ENCODE results near the gene CFAP46. TPM values are rescaled to one million over a fixed set of nuclear protein-coding genes. Genes with fewer than 3 reads are reported as not detected.
A peak's percentile ranks its signal among the peaks of the same experiment; 100 is the strongest.

Gene CFAP46
- total and polyA plus RNA-seq, 2 donors (not counting 1 experiment from before 2014, with no cell fraction given), result 0.07 TPM; not detected in 1

DNA sequence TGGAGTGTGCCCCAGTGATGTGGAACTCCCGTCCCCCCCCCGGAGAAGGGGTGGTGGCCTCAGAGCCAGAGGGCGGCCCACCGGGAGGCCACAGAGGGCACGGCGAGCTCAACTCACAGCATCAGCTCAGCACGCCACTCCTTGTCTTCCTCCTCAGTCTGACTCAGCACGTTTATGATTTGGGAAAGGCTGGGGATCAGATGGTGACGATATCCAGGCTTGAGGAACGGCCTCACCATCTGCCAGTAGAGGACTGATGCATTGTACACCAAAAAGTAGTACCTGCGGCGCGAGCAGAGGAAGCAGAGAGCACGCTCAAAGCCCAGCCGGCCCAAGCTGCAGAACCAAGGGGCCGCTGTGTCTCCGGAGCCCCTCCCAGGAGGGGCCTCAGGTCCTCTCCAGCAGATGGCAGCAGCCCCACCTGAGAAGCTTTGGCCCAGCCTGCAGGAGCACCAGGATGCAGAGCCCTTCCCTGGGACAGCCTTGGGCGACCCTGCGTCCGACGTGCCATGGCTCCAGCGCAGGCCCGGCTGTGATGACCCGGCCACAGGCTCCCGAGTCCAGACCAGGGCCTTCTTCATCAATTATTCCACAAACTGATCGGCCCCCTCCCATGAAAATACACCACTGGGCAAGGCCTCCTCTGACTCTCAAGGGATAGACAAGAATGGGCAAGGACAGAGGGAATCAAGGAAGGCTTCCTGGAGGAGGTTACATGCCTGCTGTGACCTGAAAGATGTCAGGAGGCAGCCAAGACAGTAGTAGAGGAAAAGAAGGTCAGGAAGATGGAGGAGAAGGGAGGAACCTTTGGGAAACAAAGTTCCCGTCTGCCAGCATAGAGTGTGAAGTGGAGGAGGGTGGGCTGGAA is 3.7 kb downstream of the CFAP46 start:
- Histone ChIP-seq H3K27me3 (replicated peaks in 1 of 4; ENCODE audit: control extremely low read depth in 1 of 4, control insufficient read depth in 3 of 4, insufficient read depth in 4 of 4, low read length in 3 of 4) (peaks cover 0 to 50% (median 16%) of the 10 kb centered on the region in 4 experiments), H3K9ac (ENCODE audit: low read length) (no peak overlapping the region), H3K9me3 (ENCODE audit: control extremely low read depth in 1 of 3, control insufficient read depth in 2 of 3, insufficient read depth in 1 of 3, low read length in 2 of 3) (peaks cover 0 to 6% (median 0%) of the 10 kb centered on the region in 3 donors), H3K4me2 (replicated peaks; ENCODE audit: low read depth, low read length, poor library complexity, severe bottlenecking) (no peak overlapping the region), H3K27ac (ENCODE audit: low read length in 2 of 2) (no peak overlapping the region), H3K4me3 (ENCODE audit: control extremely low read depth in 1 of 5, extremely low read depth in 1 of 5, insufficient read depth in 1 of 5, low read depth in 2 of 5, low read length in 4 of 5) (no peak overlapping the region), H2AFZ (ENCODE audit: insufficient read depth, low read depth, low read length, poor library complexity, severe bottlenecking) (no peak overlapping the region), H3K79me2 (ENCODE audit: control insufficient read depth, insufficient read depth, low read length) (no peaks in the 10 kb centered on the region), H3K4me1 (ENCODE audit: control insufficient read depth in 2 of 2, insufficient read depth in 2 of 2, low read length in 2 of 2) (peaks cover 19 to 25% of the 10 kb centered on the region in 2 donors), H4K20me1 (ENCODE audit: control insufficient read depth, insufficient read depth, low read length, poor library complexity, severe bottlenecking) (no peaks in the 10 kb centered on the region), H3K36me3 (replicated peaks in 1 of 2; ENCODE audit: control extremely low read depth in 1 of 2, control insufficient read depth in 1 of 2, extremely low read depth in 1 of 2, insufficient read depth in 2 of 2, low read length in 1 of 2) (no peaks in the 10 kb centered on the region)
- CTCF ChIA-PET, result interaction anchor here (1.5 kb wide), 1 partner anchor 24 kb away, joined by 3 read pairs; no protein-coding TSS in a partner anchor
- Mint-ChIP-seq H3K4me1 (peaks cover 25% of the 10 kb centered on the region), H3K27ac (no peak overlapping the region), H3K9me3 (ENCODE audit: insufficient read depth) (no peaks in the 10 kb centered on the region), H3K4me3 (no peak overlapping the region), H3K27me3 (peaks cover 45% of the 10 kb centered on the region)
- ATAC-seq (ENCODE audit: low read depth) (no peak), DNase-seq (no peak)
- intact Hi-C loops (cut with micrococcal nuclease), result no loop called here
- TF ChIP-seq, protein P1, sequence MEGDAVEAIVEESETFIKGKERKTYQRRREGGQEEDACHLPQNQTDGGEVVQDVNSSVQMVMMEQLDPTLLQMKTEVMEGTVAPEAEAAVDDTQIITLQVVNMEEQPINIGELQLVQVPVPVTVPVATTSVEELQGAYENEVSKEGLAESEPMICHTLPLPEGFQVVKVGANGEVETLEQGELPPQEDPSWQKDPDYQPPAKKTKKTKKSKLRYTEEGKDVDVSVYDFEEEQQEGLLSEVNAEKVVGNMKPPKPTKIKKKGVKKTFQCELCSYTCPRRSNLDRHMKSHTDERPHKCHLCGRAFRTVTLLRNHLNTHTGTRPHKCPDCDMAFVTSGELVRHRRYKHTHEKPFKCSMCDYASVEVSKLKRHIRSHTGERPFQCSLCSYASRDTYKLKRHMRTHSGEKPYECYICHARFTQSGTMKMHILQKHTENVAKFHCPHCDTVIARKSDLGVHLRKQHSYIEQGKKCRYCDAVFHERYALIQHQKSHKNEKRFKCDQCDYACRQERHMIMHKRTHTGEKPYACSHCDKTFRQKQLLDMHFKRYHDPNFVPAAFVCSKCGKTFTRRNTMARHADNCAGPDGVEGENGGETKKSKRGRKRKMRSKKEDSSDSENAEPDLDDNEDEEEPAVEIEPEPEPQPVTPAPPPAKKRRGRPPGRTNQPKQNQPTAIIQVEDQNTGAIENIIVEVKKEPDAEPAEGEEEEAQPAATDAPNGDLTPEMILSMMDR (IDR thresholded peaks at IDR 0.05), result peak; percentile 33
- TF ChIP-seq EZH2 (IDR thresholded peaks at IDR 0.05; ENCODE audit: borderline replicate concordance, insufficient read depth, low read depth, low read length, poor library complexity, severe bottlenecking), result no peak
- POLR2A ChIA-PET, result no interaction called here
- WGBS (ENCODE audit: insufficient coverage), result 29% methylated on average over 23 of the region's 27 CpGs

DNA sequence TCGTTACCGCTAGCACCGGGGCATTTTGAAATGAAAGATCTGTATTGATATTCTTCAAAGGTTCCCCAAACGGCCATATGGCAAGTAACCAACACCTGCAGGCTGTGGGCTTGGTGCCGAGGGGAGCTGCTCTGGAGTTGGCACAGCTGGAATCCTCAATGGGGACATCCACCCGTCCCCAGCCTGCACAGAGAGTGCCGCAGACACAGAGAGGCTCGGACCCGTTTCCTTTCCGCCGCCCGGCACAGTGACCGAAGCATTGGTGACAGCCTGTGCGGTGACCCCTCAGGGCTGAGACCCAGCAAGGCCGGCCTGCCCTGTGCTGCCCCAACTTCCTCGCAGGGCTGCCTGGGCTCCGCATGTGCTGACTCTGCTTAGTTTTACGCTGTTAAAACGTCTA is 4.5 kb downstream of the CFAP46 start:
- Histone ChIP-seq H2AFZ (ENCODE audit: insufficient read depth, low read depth, low read length, poor library complexity, severe bottlenecking) (no peak overlapping the region), H3K27me3 (replicated peaks in 1 of 4; ENCODE audit: control extremely low read depth in 1 of 4, control insufficient read depth in 3 of 4, insufficient read depth in 4 of 4, low read length in 3 of 4) (peaks cover 0 to 42% (median 14%) of the 10 kb centered on the region in 4 experiments), H3K79me2 (ENCODE audit: control insufficient read depth, insufficient read depth, low read length) (no peaks in the 10 kb centered on the region), H3K4me3 (ENCODE audit: control extremely low read depth in 1 of 5, extremely low read depth in 1 of 5, insufficient read depth in 1 of 5, low read depth in 2 of 5, low read length in 4 of 5) (no peak overlapping the region), H3K9ac (ENCODE audit: low read length) (no peak overlapping the region), H3K9me3 (ENCODE audit: control extremely low read depth in 1 of 3, control insufficient read depth in 2 of 3, insufficient read depth in 1 of 3, low read length in 2 of 3) (peaks cover 0 to 11% (median 0%) of the 10 kb centered on the region in 3 donors), H4K20me1 (ENCODE audit: control insufficient read depth, insufficient read depth, low read length, poor library complexity, severe bottlenecking) (no peaks in the 10 kb centered on the region), H3K4me2 (replicated peaks; ENCODE audit: low read depth, low read length, poor library complexity, severe bottlenecking) (no peak overlapping the region), H3K4me1 (ENCODE audit: control insufficient read depth in 2 of 2, insufficient read depth in 2 of 2, low read length in 2 of 2) (peaks cover 18 to 23% of the 10 kb centered on the region in 2 donors), H3K27ac (ENCODE audit: low read length in 2 of 2) (no peak overlapping the region), H3K36me3 (replicated peaks in 1 of 2; ENCODE audit: control extremely low read depth in 1 of 2, control insufficient read depth in 1 of 2, extremely low read depth in 1 of 2, insufficient read depth in 2 of 2, low read length in 1 of 2) (no peaks in the 10 kb centered on the region)
- ChIA-PET POLR2A (no interaction called here), CTCF (interaction anchor here (1.5 kb wide), 1 partner anchor 23 kb away, joined by 3 read pairs; no protein-coding TSS in a partner anchor)
- TF ChIP-seq EZH2 (IDR thresholded peaks at IDR 0.05; ENCODE audit: borderline replicate concordance, insufficient read depth, low read depth, low read length, poor library complexity, severe bottlenecking), result no peak
- TF ChIP-seq, protein P1 (IDR thresholded peaks at IDR 0.05), result no peak
- intact Hi-C loops (cut with micrococcal nuclease), result no loop called here
- DNase-seq (no peak), ATAC-seq (ENCODE audit: low read depth) (no peak)
- H3K4me3 Mint-ChIP-seq, result no peak overlapping the region
- H3K27me3 Mint-ChIP-seq, result peaks cover 43% of the 10 kb centered on the region
- no peaks in the 10 kb centered on the region for H3K9me3 Mint-ChIP-seq (ENCODE audit: insufficient read depth)
- WGBS (ENCODE audit: insufficient coverage), result 93% methylated on average over 16 of the region's 19 CpGs
- peaks cover 24% of the 10 kb centered on the region for H3K4me1 Mint-ChIP-seq
- H3K27ac Mint-ChIP-seq, result no peak overlapping the region
